Keratinocyte (primary cell): ENCODE data around the gene C3orf20.

Source experiments
- EZH2 ChIP-seq: IDR thresholded peaks from one replicate; pipeline ENCODE4 v1.6.1; 2012; ENCODE audit warnings: inconsistent platforms, mild to moderate bottlenecking, low read length, moderate library complexity
- TF ChIP-seq, protein P1 (sequence below), 3 experiments: IDR thresholded peaks in 1 of 3; conservative IDR thresholded peaks in 1 of 3; optimal IDR thresholded peaks in 1 of 3; 2 replicates in 2 of 3; 3 replicates in 1 of 3; pipeline versions ENCODE3 to v1.5.1; 2011; ENCODE audit warnings: low read length in 3 of 3, mild to moderate bottlenecking in 3 of 3, moderate library complexity in 2 of 3, control low read depth in 1 of 3, inconsistent platforms in 1 of 3; ENCODE audit not compliant: insufficient read depth in 2 of 3; ENCODE audit errors: extremely low read depth in 1 of 3

DNA sequence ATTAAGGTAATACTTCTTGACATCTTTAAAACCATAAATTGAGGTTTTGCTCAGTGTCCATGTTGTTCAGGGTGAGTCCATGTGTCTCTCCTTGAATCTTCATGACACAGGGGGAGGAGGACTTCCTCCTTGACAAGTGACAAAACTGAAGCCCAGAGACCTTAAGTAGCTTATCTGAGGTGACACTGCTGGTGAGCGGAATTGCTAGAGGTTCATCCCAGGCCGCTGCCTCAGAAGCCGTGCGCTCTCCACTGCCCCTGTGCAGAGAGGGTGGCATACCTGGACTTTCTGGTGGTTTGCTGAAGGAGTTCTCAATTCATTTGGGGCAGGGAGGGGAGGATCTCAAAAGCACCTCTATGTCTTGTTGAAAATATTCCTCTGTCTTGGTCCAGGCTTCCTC is 46.5 kb upstream of the C3orf20 start:
- TF ChIP-seq, protein P1, sequence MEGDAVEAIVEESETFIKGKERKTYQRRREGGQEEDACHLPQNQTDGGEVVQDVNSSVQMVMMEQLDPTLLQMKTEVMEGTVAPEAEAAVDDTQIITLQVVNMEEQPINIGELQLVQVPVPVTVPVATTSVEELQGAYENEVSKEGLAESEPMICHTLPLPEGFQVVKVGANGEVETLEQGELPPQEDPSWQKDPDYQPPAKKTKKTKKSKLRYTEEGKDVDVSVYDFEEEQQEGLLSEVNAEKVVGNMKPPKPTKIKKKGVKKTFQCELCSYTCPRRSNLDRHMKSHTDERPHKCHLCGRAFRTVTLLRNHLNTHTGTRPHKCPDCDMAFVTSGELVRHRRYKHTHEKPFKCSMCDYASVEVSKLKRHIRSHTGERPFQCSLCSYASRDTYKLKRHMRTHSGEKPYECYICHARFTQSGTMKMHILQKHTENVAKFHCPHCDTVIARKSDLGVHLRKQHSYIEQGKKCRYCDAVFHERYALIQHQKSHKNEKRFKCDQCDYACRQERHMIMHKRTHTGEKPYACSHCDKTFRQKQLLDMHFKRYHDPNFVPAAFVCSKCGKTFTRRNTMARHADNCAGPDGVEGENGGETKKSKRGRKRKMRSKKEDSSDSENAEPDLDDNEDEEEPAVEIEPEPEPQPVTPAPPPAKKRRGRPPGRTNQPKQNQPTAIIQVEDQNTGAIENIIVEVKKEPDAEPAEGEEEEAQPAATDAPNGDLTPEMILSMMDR (optimal IDR thresholded peaks at IDR 0.05 in 1 of 3, IDR thresholded peaks at IDR 0.05 in 1 of 3, conservative IDR thresholded peaks at IDR 0.05 in 1 of 3; ENCODE audit: extremely low read depth in 1 of 3, insufficient read depth in 2 of 3, low read length in 3 of 3), result no peak
- TF ChIP-seq EZH2, result no peak
